Type B pancreatic cell (in vitro differentiated cells): ENCODE measurements around the gene INPP5K. TPM values are rescaled to one million over a fixed set of nuclear protein-coding genes. Genes with fewer than 3 reads are reported as not detected.
A peak's percentile ranks its signal among the peaks of the same experiment; 100 is the strongest.

Experiments
- DNase-seq: peaks from one replicate; pipeline ENCODE4 v3.0.0; 2021; ENCODE audit warnings: mixed read lengths; ENCODE audit not compliant: unreplicated experiment; ENCODE audit errors: extremely low spot score
- H3K27ac Mint-ChIP-seq: 2 replicates; pipeline ENCODE4 v1.8.0; 2021; ENCODE audit warnings: mild to moderate bottlenecking, mixed read lengths
- H3K27me3 Mint-ChIP-seq: 2 replicates; pipeline ENCODE4 v1.8.0; 2021; ENCODE audit warnings: mixed read lengths
- H3K36me3 Mint-ChIP-seq: 2 replicates; pipeline ENCODE4 v1.8.0; 2021; ENCODE audit warnings: mixed read lengths
- H3K4me1 Mint-ChIP-seq: one replicate; pipeline ENCODE4 v1.8.0; 2021; ENCODE audit warnings: mixed read lengths; ENCODE audit not compliant: unreplicated experiment
- H3K4me3 Mint-ChIP-seq: 2 replicates; pipeline ENCODE4 v1.8.0; 2021; ENCODE audit warnings: mild to moderate bottlenecking, mixed read lengths
- H3K9me3 Mint-ChIP-seq: 2 replicates; pipeline ENCODE4 v1.8.0; 2021; ENCODE audit warnings: mixed read lengths
- total RNA-seq: library from RNA; stranded (reverse); gene quantifications from 2 replicates; pipeline ENCODE4 v1.2.1, GENCODE V29; 2021; ENCODE audit warnings: low replicate concordance
- TF ChIP-seq, protein P1 (sequence below): fragments of 200-600 bp; sonication (generic); conservative IDR thresholded peaks from 2 replicates; pipeline ENCODE4 v1.5.0; 2021; ENCODE audit warnings: antibody characterized with exemption, mild to moderate bottlenecking

The INPP5K gene
- total RNA-seq, 1 donor from 2014 or later: 21.2 TPM

DNA sequence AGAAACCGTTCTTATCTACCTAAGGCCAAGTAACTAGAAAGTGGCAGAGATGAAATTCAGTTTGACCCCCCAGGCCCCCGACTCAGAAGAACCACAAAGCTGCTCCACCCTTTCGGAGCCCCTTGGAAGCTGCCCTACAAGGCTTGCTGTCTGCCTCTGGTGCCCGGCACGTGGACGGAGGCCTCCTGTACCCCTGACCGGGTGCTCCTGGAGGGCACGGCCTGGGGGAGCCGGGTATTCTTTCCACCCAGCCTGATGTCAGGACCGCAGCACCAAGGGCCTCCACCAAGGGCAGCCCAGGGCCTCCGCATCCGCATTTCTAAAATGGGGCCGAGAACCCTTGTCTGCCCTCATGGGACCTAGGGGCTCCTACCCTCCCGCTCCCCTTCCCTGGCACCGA, 44.9 kb downstream of the INPP5K start:
- Mint-ChIP-seq H3K36me3 (peaks cover 13% of the 10 kb centered on the region), H3K27me3 (no peaks in the 10 kb centered on the region), H3K9me3 (no peaks in the 10 kb centered on the region), H3K27ac (no peak overlapping the region), H3K4me1 (peaks cover 8% of the 10 kb centered on the region), H3K4me3 (no peak overlapping the region)
- TF ChIP-seq, protein P1, sequence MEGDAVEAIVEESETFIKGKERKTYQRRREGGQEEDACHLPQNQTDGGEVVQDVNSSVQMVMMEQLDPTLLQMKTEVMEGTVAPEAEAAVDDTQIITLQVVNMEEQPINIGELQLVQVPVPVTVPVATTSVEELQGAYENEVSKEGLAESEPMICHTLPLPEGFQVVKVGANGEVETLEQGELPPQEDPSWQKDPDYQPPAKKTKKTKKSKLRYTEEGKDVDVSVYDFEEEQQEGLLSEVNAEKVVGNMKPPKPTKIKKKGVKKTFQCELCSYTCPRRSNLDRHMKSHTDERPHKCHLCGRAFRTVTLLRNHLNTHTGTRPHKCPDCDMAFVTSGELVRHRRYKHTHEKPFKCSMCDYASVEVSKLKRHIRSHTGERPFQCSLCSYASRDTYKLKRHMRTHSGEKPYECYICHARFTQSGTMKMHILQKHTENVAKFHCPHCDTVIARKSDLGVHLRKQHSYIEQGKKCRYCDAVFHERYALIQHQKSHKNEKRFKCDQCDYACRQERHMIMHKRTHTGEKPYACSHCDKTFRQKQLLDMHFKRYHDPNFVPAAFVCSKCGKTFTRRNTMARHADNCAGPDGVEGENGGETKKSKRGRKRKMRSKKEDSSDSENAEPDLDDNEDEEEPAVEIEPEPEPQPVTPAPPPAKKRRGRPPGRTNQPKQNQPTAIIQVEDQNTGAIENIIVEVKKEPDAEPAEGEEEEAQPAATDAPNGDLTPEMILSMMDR: no peak
- DNase-seq: no peak

DNA sequence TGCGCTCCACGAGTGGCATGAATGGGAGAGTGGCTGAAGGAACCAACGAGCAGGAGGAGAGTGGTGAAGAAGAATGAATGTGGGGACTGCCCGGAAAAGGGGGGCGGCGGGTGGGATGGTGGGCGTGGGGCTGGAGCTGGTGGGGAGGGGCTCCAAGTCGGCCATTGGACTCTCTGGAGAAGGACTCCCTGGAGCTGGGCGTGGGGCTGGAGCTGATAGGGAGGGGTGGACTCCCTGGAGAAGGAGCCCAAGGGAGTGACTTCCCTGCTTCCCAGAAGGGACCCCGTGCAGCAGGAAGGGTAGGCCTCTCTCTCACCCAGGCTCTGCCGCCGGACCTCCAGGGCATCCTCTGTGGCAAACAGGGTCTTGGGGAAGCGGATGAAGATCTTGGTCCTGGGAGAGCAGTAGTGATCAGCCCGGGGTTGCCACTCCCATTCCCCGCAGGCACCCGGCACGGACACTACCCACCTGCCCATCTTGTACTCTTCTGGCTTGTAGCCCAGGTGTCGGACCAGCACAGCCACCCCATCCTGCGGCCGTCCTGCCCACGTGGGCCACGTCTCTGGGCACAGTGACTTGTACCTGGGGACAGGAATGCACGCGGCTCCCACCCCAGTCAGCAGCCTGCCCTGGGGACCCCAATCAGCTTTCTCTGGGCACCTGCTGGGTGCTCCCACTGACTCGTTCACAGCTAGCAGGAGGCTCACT, 45.5 kb downstream of the INPP5K start:
- Mint-ChIP-seq H3K36me3 (peaks cover 13% of the 10 kb centered on the region), H3K4me3 (no peak overlapping the region)

DNA sequence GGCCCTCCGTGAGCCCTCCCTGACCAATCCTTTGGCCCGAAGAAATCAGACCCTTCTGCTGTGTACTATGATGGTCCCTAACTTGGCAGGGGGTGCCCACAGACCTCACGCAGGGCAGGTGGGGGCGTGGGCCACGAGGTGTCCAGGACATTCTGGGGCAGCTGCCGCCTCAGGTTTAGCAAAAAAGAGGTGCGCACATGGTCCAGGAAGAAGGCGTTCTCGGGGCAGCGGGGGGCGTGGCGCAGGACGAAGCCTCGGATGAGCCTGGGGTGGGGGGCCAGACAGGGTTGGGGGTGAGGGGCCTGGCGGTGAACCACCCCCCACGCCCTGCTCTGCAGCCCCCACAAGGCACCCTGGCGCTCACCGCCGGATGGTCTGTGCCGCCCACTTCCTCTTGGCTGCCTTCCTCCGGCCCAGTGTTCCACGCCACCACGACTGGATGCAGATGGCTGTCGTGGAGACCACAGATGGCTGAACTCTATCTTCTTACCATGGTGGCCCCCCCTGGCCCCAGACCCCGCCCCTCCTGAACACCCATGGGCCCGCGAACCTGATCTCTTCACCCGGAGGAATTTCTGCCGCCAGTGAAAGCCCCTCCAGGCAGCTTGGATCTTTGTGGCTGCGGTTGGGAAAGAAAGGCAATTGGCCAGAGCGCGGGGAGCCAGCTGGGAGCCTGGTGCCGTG, 46.2 kb downstream of the INPP5K start:
- H3K4me1 Mint-ChIP-seq: peaks cover 8% of the 10 kb centered on the region
- no peak for DNase-seq
- H3K4me3 Mint-ChIP-seq: no peak overlapping the region
- no peaks in the 10 kb centered on the region for H3K9me3 Mint-ChIP-seq
- no peak overlapping the region for H3K27ac Mint-ChIP-seq
- peaks cover 13% of the 10 kb centered on the region for H3K36me3 Mint-ChIP-seq
- TF ChIP-seq, protein P1: no peak
- no peaks in the 10 kb centered on the region for H3K27me3 Mint-ChIP-seq

More for the DNA sequence above, 45.5 kb downstream of the INPP5K start:
- Mint-ChIP-seq H3K4me1 (peaks cover 8% of the 10 kb centered on the region), H3K27me3 (no peaks in the 10 kb centered on the region), H3K27ac (no peak overlapping the region), H3K9me3 (no peaks in the 10 kb centered on the region)
- DNase-seq: no peak
- TF ChIP-seq, protein P1: no peak

DNA sequence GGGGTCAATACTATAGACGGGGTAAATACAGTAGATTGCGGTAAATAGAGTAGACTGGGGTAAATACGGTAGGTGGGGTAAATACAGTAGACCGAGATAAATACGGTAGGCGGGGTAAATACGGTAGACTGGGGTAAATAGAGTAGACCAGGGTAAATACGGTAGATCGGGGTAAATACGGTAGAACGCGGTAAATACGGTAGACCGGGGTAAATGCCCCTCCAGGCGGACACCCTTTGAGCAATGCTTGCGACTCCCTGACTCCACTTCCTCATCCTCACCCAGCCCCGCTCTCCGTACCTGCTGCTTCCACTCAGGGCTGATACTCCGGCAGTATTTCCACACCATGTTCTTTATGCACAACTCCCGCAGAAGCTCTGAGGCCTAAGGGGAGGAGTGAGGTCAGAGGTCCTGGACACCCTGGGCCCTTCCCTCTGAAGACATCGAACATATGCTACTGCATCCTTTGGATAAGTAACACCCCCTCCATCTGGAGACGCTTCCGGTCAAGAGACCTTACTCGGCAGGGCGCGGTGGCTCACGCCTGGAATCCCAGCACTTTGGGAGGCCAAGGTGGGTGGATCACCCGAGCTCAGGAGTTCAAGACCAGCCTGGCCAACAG, 47.1 kb downstream of the INPP5K start:
- no peak for DNase-seq
- Mint-ChIP-seq H3K27me3 (no peaks in the 10 kb centered on the region), H3K36me3 (peaks cover 13% of the 10 kb centered on the region), H3K9me3 (no peaks in the 10 kb centered on the region), H3K27ac (no peak overlapping the region), H3K4me1 (peaks cover 8% of the 10 kb centered on the region), H3K4me3 (no peak overlapping the region)
- TF ChIP-seq, protein P1: no peak

DNA sequence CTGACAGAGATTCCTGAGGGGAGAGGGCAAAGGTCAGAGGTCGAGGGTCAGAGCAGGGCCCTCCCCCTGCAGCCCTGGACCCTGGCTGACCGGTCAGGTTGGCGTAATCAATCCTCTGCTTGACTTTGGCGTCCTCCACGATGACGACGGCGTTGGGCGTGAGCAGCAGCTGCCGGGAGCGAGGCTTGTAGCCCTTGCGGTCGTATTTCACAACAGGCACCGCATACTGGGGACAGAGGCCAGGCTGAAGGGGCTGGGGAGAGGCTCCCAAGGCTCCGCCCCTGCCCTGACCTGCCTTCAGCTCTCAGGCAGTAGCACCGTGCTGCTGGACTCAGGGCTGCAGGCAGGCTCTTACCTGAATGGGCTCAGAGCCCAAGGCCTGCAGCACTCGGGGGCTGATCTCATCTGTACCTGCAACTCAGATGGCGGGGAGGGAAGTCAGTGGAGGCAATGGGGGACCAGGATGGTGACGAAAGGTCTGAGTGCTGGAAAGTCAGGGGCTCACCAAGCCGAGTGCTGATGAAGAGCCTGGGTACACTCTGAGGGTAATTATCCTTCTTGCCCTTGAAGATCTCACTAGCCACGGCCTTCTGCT, 48.4 kb downstream of the INPP5K start:
- peaks cover 13% of the 10 kb centered on the region for H3K36me3 Mint-ChIP-seq
- no peaks in the 10 kb centered on the region for H3K9me3 Mint-ChIP-seq
- peak; percentile 71 for DNase-seq
- peak overlapping the region; percentile 68 for H3K27ac Mint-ChIP-seq
- TF ChIP-seq, protein P1: no peak
- no peaks in the 10 kb centered on the region for H3K27me3 Mint-ChIP-seq
- H3K4me1 Mint-ChIP-seq: peaks cover 8% of the 10 kb centered on the region
- no peak overlapping the region for H3K4me3 Mint-ChIP-seq
